ENCODE data around the gene FAM227A.

FAM227A gene

DNA sequence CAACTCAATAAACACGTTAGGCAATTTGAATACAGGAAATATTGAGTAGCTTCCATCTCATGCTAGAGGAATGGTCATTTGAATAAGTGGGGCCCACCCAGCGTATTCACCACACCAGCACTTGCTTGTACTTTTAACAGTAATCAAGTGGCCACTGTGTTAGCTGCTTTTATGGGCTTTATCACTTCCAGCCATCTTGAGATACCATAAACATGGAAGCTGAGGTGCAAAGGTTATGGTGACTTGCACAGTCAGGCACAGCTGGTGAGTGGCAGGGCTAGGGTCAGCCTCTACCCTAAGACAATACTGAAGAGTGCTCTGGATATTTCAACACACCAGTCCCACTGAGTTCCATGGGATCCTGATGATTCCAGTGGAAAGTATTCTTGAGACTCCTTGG lies 37.9 kb upstream of the FAM227A start:
- DNase-seq (ENCODE audit: low read depth) = no peak
- H3K4me3 ChIP-seq (ENCODE audit: low read depth, low read length) = no peak overlapping the region
- TF ChIP-seq, protein P1, sequence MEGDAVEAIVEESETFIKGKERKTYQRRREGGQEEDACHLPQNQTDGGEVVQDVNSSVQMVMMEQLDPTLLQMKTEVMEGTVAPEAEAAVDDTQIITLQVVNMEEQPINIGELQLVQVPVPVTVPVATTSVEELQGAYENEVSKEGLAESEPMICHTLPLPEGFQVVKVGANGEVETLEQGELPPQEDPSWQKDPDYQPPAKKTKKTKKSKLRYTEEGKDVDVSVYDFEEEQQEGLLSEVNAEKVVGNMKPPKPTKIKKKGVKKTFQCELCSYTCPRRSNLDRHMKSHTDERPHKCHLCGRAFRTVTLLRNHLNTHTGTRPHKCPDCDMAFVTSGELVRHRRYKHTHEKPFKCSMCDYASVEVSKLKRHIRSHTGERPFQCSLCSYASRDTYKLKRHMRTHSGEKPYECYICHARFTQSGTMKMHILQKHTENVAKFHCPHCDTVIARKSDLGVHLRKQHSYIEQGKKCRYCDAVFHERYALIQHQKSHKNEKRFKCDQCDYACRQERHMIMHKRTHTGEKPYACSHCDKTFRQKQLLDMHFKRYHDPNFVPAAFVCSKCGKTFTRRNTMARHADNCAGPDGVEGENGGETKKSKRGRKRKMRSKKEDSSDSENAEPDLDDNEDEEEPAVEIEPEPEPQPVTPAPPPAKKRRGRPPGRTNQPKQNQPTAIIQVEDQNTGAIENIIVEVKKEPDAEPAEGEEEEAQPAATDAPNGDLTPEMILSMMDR (IDR thresholded peaks at IDR 0.05; ENCODE audit: low read depth, low read length, missing control alignments) = no peak

DNA sequence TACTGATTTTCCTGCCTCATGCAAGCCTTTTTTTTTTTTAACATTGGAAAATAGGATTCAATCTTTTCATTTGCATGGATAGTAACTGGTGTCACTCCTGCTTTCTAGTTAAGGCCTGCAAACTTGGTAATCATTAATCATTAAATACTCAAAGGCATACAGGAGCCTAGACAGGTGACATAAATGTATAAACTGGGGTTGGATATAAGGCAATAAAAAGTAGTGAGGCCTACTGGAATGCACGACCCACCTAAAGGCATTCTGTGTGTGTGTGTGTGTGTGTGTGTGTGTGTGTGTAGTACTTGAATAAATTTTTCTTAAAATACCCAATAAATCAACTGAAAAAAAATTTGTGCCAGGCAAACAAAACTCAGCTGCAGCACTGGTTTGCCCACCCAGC lies 33.5 kb upstream of the FAM227A start:
- TF ChIP-seq, protein P1 (IDR thresholded peaks at IDR 0.05; ENCODE audit: low read depth, low read length, missing control alignments) = no peak
- DNase-seq (ENCODE audit: low read depth) = no peak
- H3K4me3 ChIP-seq (ENCODE audit: low read depth, low read length) = no peak overlapping the region

DNA sequence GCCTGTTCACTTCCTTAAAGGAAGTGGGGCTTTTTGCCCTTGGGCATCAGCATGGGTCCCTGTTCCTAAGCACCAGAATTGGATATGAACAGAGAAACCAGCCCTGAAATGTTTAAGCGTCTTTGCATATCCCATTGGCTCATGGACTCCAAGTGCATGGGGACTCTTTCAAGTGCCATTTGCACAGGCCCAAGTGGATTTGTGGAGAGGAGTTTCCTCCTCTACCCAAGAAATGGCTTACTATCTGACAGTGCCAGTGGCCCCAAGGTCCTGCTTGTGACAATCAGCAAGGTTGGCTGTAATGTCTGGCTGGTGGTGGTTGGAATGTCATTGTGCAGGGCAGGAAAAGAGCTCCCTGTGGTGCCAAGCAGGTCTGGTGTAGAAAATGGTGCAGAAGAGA lies 29.6 kb upstream of the FAM227A start:
- no peak for DNase-seq (ENCODE audit: low read depth)
- TF ChIP-seq, protein P1 (IDR thresholded peaks at IDR 0.05; ENCODE audit: low read depth, low read length, missing control alignments) = no peak
- H3K4me3 ChIP-seq (ENCODE audit: low read depth, low read length) = no peak overlapping the region

DNA sequence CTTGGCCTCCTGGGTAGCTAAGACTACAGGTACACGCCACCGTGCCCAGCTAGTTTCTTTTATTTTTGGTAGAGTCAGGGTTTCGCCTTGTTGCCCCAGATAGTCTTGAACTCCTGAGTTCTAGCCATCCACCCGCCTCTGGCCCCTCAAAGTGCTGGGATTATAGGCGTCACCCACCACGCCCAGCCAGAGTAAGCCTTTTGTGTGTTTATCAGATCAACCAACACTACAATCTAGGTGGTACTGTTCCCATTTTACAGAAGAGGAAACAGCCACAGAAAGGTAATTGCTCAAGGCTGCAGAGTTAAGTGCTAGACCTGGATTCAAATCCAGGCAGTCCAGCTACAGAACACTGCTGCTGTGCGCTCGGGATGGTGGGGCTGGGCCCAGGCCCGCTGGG lies 28.7 kb upstream of the FAM227A start:
- TF ChIP-seq, protein P1 (IDR thresholded peaks at IDR 0.05; ENCODE audit: low read depth, low read length, missing control alignments) = no peak
- no peak overlapping the region for H3K4me3 ChIP-seq (ENCODE audit: low read depth, low read length)
- no peak for DNase-seq (ENCODE audit: low read depth)

DNA sequence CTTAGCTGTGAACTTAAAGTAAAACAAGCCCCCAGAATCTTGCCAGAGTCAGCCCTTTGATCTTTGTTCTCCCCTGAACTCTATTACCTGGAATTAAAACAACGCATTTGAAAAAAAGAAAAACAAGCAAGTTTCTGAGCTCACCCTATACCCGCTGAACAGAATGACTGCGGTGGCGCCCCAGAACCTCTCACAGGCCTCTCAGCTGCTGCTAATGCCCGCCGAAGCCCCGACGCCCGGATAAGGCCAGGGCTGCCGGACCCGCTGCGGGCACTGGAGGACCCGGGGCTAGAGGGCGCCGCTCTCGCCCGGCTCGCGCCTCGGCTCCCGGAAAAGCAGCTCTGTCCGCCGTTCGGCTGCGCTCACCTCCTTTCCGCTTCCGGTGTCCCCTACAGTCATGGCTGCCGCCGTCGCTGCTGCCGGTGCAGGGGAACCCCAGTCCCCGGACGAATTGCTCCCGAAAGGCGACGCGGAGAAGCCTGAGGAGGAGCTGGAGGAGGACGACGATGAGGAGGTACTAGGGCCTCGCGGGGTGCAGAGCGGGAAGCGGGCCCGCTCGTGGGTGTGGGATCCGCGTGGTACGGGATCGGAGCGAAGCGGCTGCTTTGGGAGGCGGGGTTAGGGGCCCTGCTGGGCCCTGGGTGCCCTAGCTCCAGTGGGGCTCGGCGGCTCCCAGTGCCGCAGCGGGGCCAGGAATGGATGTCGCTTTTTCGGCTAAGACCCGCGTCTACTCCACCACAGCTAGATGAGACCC lies 25.6 kb upstream of the FAM227A start, which contains the start of gene TOMM22:
Gene TOMM22, plus strand, starts transcription at position 376 of the 754 bp plus-strand sequence. Its CDS starts 22 bp downstream, at position 398.
- peak within 1 kb of the TSS; percentile 97 for H3K4me3 ChIP-seq (ENCODE audit: low read depth, low read length)
- peak; percentile 61 for DNase-seq (ENCODE audit: low read depth)
- TF ChIP-seq, protein P1 (IDR thresholded peaks at IDR 0.05; ENCODE audit: low read depth, low read length, missing control alignments) = peak; percentile 67

DNA sequence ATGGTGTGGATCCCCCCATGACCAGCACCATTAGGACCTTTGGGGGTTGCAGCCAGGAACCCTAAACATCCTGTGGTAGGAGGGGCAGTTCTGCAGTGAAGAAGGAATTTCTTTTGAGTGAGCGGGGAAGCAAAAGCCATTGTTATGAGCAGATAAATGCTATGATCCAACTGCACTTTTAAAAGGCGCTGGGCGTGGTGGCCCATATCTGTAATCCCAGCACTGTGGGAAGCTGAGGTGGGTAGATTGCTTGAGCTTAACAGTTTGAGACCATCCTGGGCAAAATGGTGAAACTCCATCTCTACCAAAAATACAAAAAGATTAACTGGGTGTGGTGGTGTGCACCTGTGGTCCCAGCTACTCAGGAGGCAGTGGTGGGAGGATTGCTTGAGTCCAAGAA lies 19.6 kb upstream of the FAM227A start:
- TF ChIP-seq, protein P1 (IDR thresholded peaks at IDR 0.05; ENCODE audit: low read depth, low read length, missing control alignments) = no peak
- DNase-seq (ENCODE audit: low read depth) = no peak

DNA sequence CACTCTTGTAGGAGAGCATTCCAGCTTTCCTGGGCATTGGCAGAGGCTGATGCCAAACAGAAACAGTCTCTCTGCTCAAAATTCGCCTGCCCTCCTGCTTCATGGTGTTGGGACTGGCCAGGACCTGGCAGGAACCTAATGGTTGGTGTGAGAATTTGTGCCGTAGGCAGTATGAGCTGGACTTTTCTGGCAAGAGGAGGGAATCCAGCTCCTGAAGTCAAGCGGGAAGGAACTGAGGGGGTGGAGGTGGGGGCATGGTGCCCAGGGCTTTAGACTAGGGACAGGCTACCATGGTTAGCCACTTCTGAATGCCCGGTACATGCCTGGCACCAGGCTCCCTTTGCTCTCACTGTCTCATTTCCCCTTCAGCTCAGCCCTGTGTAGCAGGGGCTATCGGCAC lies 18.7 kb upstream of the FAM227A start:
- no peak for DNase-seq (ENCODE audit: low read depth)
- H3K4me3 ChIP-seq (ENCODE audit: low read depth, low read length) = no peak overlapping the region
- TF ChIP-seq, protein P1 (IDR thresholded peaks at IDR 0.05; ENCODE audit: low read depth, low read length, missing control alignments) = no peak

More for the DNA sequence above, 19.6 kb upstream of the FAM227A start:
- H3K4me3 ChIP-seq (ENCODE audit: low read depth, low read length) = no peak overlapping the region
